ENCODE results near the gene SLC28A1.

SLC28A1 gene

GRCh38 chr15:84836844-84837243, 47.6 kb upstream of the SLC28A1 start:
- H3K79me2 ChIP-seq (ENCODE audit: insufficient read depth, low read length): no peaks in the 10 kb centered on the region
- H3K27ac ChIP-seq (ENCODE audit: low read depth, low read length): no peak overlapping the region
- no peaks in the 10 kb centered on the region for H3K9me2 ChIP-seq (replicated peaks; ENCODE audit: insufficient read depth, low read length)
- no peaks in the 10 kb centered on the region for H3K36me3 ChIP-seq (ENCODE audit: low read length)
- H3K9ac ChIP-seq (ENCODE audit: low read length): no peak overlapping the region
- TF ChIP-seq CTCF (IDR thresholded peaks at IDR 0.05; ENCODE audit: insufficient read depth, low read length, poor library complexity, severe bottlenecking) (no peak), EZH2phosphoT487 (conservative IDR thresholded peaks at IDR 0.05; ENCODE audit: low read length) (no peak)
- no peak overlapping the region for H3K4me2 ChIP-seq (ENCODE audit: low read depth, low read length, poor library complexity, severe bottlenecking)
- no peaks in the 10 kb centered on the region for H4K20me1 ChIP-seq (ENCODE audit: low read depth, low read length)
- H3K27me3 ChIP-seq (ENCODE audit: low read length): no peaks in the 10 kb centered on the region
- no peak overlapping the region for H2AFZ ChIP-seq (ENCODE audit: low read depth, low read length, severe bottlenecking)
- no peaks in the 10 kb centered on the region for H3K9me3 ChIP-seq (ENCODE audit: insufficient read depth, low read length)
- H3F3A ChIP-seq (ENCODE audit: insufficient read depth): no peaks in the 10 kb centered on the region
- no peak overlapping the region for H3K4me3 ChIP-seq (ENCODE audit: insufficient read depth, low read length, poor library complexity, severe bottlenecking)

- Histone ChIP-seq H3K9me2 (replicated peaks; ENCODE audit: insufficient read depth, low read length) (no peaks in the 10 kb centered on the region), H3K27me3 (ENCODE audit: low read length) (no peaks in the 10 kb centered on the region), H3K4me2 (ENCODE audit: low read depth, low read length, poor library complexity, severe bottlenecking) (no peak overlapping the region), H3K4me3 (ENCODE audit: insufficient read depth, low read length, poor library complexity, severe bottlenecking) (no peak overlapping the region), H3K9me3 (ENCODE audit: insufficient read depth, low read length) (no peaks in the 10 kb centered on the region), H3K79me2 (ENCODE audit: insufficient read depth, low read length) (no peaks in the 10 kb centered on the region), H3K9ac (ENCODE audit: low read length) (no peak overlapping the region), H3F3A (ENCODE audit: insufficient read depth) (no peaks in the 10 kb centered on the region), H4K20me1 (ENCODE audit: low read depth, low read length) (no peaks in the 10 kb centered on the region), H2AFZ (ENCODE audit: low read depth, low read length, severe bottlenecking) (no peak overlapping the region), H3K27ac (ENCODE audit: low read depth, low read length) (no peak overlapping the region), H3K36me3 (ENCODE audit: low read length) (no peaks in the 10 kb centered on the region)
- TF ChIP-seq CTCF (IDR thresholded peaks at IDR 0.05; ENCODE audit: insufficient read depth, low read length, poor library complexity, severe bottlenecking) (no peak), EZH2phosphoT487 (conservative IDR thresholded peaks at IDR 0.05; ENCODE audit: low read length) (no peak)
These were observed 44.7 kb upstream of the SLC28A1 start for GRCh38 chr15:84839714-84840113.

- TF ChIP-seq CTCF (IDR thresholded peaks at IDR 0.05; ENCODE audit: insufficient read depth, low read length, poor library complexity, severe bottlenecking) (no peak), EZH2phosphoT487 (conservative IDR thresholded peaks at IDR 0.05; ENCODE audit: low read length) (no peak)
- no peak overlapping the region for H3K9ac ChIP-seq (ENCODE audit: low read length)
- no peak overlapping the region for H3K27ac ChIP-seq (ENCODE audit: low read depth, low read length)
- no peaks in the 10 kb centered on the region for H3K9me3 ChIP-seq (ENCODE audit: insufficient read depth, low read length)
- H3K4me2 ChIP-seq (ENCODE audit: low read depth, low read length, poor library complexity, severe bottlenecking): no peak overlapping the region
- no peaks in the 10 kb centered on the region for H3K27me3 ChIP-seq (ENCODE audit: low read length)
- no peaks in the 10 kb centered on the region for H4K20me1 ChIP-seq (ENCODE audit: low read depth, low read length)
- H3K36me3 ChIP-seq (ENCODE audit: low read length): no peaks in the 10 kb centered on the region
- H2AFZ ChIP-seq (ENCODE audit: low read depth, low read length, severe bottlenecking): no peak overlapping the region
- no peaks in the 10 kb centered on the region for H3K9me2 ChIP-seq (replicated peaks; ENCODE audit: insufficient read depth, low read length)
- H3F3A ChIP-seq (ENCODE audit: insufficient read depth): no peaks in the 10 kb centered on the region
- H3K79me2 ChIP-seq (ENCODE audit: insufficient read depth, low read length): no peaks in the 10 kb centered on the region
- H3K4me3 ChIP-seq (ENCODE audit: insufficient read depth, low read length, poor library complexity, severe bottlenecking): no peak overlapping the region
These were observed 44.2 kb upstream of the SLC28A1 start for GRCh38 chr15:84840255-84840654.

All from SU-DHL-6 (cell line).